ENCODE results near the gene GANC.

Gene GANC

GRCh38 chr15:42348083-42348482, 75.1 kb downstream of the GANC start:
- Histone ChIP-seq H4K20me1 (ENCODE audit: insufficient read depth, low read length) (no peaks in the 10 kb centered on the region), H3K9me2 (replicated peaks; ENCODE audit: insufficient read depth, low read length) (no peaks in the 10 kb centered on the region), H3F3A (ENCODE audit: insufficient read depth, low read length) (no peaks in the 10 kb centered on the region), H3K79me2 (ENCODE audit: low read length) (no peaks in the 10 kb centered on the region), H3K27me3 (replicated peaks; ENCODE audit: insufficient read depth, low read length) (no peaks in the 10 kb centered on the region), H2AFZ (ENCODE audit: low read length) (no peak overlapping the region), H3K9ac (ENCODE audit: low read length) (no peak overlapping the region), H3K4me2 (ENCODE audit: low read depth, low read length) (no peak overlapping the region), H3K9me3 (replicated peaks; ENCODE audit: insufficient read depth, low read length) (no peaks in the 10 kb centered on the region), H3K4me3 (ENCODE audit: low read length) (no peak overlapping the region), H3K36me3 (replicated peaks; ENCODE audit: insufficient read depth, low read length) (no peaks in the 10 kb centered on the region), H3K4me1 (ENCODE audit: low read length) (no peaks in the 10 kb centered on the region), H3K27ac (ENCODE audit: low read length) (no peak overlapping the region)
- TF ChIP-seq EZH2phosphoT487 (IDR thresholded peaks at IDR 0.05; ENCODE audit: low read length) (no peak), EZH2 (optimal IDR thresholded peaks at IDR 0.05; ENCODE audit: low read depth, low read length) (no peak)
- DNase-seq: no peak

- no peak for DNase-seq
- TF ChIP-seq EZH2 (optimal IDR thresholded peaks at IDR 0.05; ENCODE audit: low read depth, low read length) (no peak), CTCF (IDR thresholded peaks at IDR 0.05; ENCODE audit: low read length) (no peak), EZH2phosphoT487 (IDR thresholded peaks at IDR 0.05; ENCODE audit: low read length) (no peak)
These were observed 76.2 kb downstream of the GANC start for GRCh38 chr15:42349186-42349585.

DNA sequence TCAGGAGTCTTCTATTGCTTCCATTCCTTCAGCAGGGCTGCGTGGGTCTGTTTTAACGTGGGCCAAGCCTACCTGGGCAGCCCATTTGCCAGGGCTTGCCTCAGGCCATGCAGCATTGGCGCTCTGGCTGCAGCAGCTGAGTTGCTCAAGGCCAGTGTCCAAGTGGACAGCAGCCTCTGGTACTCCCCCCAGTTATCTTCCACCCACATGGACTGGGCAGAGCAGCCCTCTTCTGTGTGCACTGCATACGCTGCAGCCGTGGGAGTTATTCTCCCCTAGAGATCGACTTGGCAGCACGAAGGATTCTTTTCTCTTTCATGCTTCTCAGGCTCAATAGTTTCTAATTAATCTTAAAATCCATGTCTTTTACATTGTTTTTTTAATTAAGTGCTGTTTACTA, 79.4 kb downstream of the GANC start:
- Histone ChIP-seq H3K4me2 (ENCODE audit: low read depth, low read length) (no peak overlapping the region), H3K9me2 (replicated peaks; ENCODE audit: insufficient read depth, low read length) (no peaks in the 10 kb centered on the region), H3K27ac (ENCODE audit: low read length) (no peak overlapping the region), H3K27me3 (replicated peaks; ENCODE audit: insufficient read depth, low read length) (no peaks in the 10 kb centered on the region), H3K9ac (ENCODE audit: low read length) (no peak overlapping the region), H3K36me3 (replicated peaks; ENCODE audit: insufficient read depth, low read length) (no peaks in the 10 kb centered on the region), H3F3A (ENCODE audit: insufficient read depth, low read length) (no peaks in the 10 kb centered on the region), H3K9me3 (replicated peaks; ENCODE audit: insufficient read depth, low read length) (no peaks in the 10 kb centered on the region), H3K4me3 (ENCODE audit: low read length) (no peak overlapping the region), H3K4me1 (ENCODE audit: low read length) (no peaks in the 10 kb centered on the region), H4K20me1 (ENCODE audit: insufficient read depth, low read length) (no peaks in the 10 kb centered on the region), H3K79me2 (ENCODE audit: low read length) (no peaks in the 10 kb centered on the region), H2AFZ (ENCODE audit: low read length) (no peak overlapping the region)
- DNase-seq: no peak
- TF ChIP-seq EZH2phosphoT487 (IDR thresholded peaks at IDR 0.05; ENCODE audit: low read length) (no peak), CTCF (IDR thresholded peaks at IDR 0.05; ENCODE audit: low read length) (no peak), EZH2 (optimal IDR thresholded peaks at IDR 0.05; ENCODE audit: low read depth, low read length) (no peak)

More at GRCh38 chr15:42349186-42349585, 76.2 kb downstream of the GANC start:
- no peak overlapping the region for H3K9ac ChIP-seq (ENCODE audit: low read length)
- H3K27me3 ChIP-seq (replicated peaks; ENCODE audit: insufficient read depth, low read length): no peaks in the 10 kb centered on the region
- H3K27ac ChIP-seq (ENCODE audit: low read length): no peak overlapping the region
- no peak overlapping the region for H3K4me3 ChIP-seq (ENCODE audit: low read length)
- H3K4me1 ChIP-seq (ENCODE audit: low read length): no peaks in the 10 kb centered on the region
- H2AFZ ChIP-seq (ENCODE audit: low read length): no peak overlapping the region
- H3K79me2 ChIP-seq (ENCODE audit: low read length): no peaks in the 10 kb centered on the region
- no peaks in the 10 kb centered on the region for H3K9me2 ChIP-seq (replicated peaks; ENCODE audit: insufficient read depth, low read length)
- H4K20me1 ChIP-seq (ENCODE audit: insufficient read depth, low read length): no peaks in the 10 kb centered on the region
- H3F3A ChIP-seq (ENCODE audit: insufficient read depth, low read length): no peaks in the 10 kb centered on the region
- H3K4me2 ChIP-seq (ENCODE audit: low read depth, low read length): no peak overlapping the region
- no peaks in the 10 kb centered on the region for H3K36me3 ChIP-seq (replicated peaks; ENCODE audit: insufficient read depth, low read length)
- H3K9me3 ChIP-seq (replicated peaks; ENCODE audit: insufficient read depth, low read length): no peaks in the 10 kb centered on the region

- Histone ChIP-seq H4K20me1 (ENCODE audit: insufficient read depth, low read length) (no peaks in the 10 kb centered on the region), H3K4me2 (ENCODE audit: low read depth, low read length) (no peak overlapping the region), H2AFZ (ENCODE audit: low read length) (no peak overlapping the region), H3K27ac (ENCODE audit: low read length) (no peak overlapping the region), H3K4me3 (ENCODE audit: low read length) (no peak overlapping the region), H3K79me2 (ENCODE audit: low read length) (no peaks in the 10 kb centered on the region), H3K36me3 (replicated peaks; ENCODE audit: insufficient read depth, low read length) (no peaks in the 10 kb centered on the region), H3K9me2 (replicated peaks; ENCODE audit: insufficient read depth, low read length) (no peaks in the 10 kb centered on the region), H3K27me3 (replicated peaks; ENCODE audit: insufficient read depth, low read length) (no peaks in the 10 kb centered on the region), H3K9me3 (replicated peaks; ENCODE audit: insufficient read depth, low read length) (no peaks in the 10 kb centered on the region), H3F3A (ENCODE audit: insufficient read depth, low read length) (no peaks in the 10 kb centered on the region), H3K4me1 (ENCODE audit: low read length) (no peaks in the 10 kb centered on the region), H3K9ac (ENCODE audit: low read length) (no peak overlapping the region)
- DNase-seq: no peak
- TF ChIP-seq EZH2 (optimal IDR thresholded peaks at IDR 0.05; ENCODE audit: low read depth, low read length) (no peak), EZH2phosphoT487 (IDR thresholded peaks at IDR 0.05; ENCODE audit: low read length) (no peak), CTCF (IDR thresholded peaks at IDR 0.05; ENCODE audit: low read length) (no peak)
These were observed 80.1 kb downstream of the GANC start for GRCh38 chr15:42353061-42353460.

All from MM.1S (cell line).